Aorta (tissue), 5 donors: Measurements from ENCODE around the gene PEMT. TPM values are rescaled to one million over a fixed set of nuclear protein-coding genes. Genes with fewer than 3 reads are reported as not detected.

Source experiments
- ATAC-seq: fragments of 200-7000 bp; cut with Tn5 transposase; one replicate; pipeline ENCODE4 v1.9.1; 2022; ENCODE audit warnings: moderate library complexity; ENCODE audit not compliant: low FRiP score
- DNase-seq, 2 donors: peaks; one replicate each; pipeline ENCODE4 v3.0.0-alpha.2; 2020
- H3K27ac ChIP-seq, 2 donors: one replicate each; pipeline ENCODE4 v1.5.1; 2013; ENCODE audit warnings: low read length in 2 of 2, mild to moderate bottlenecking in 2 of 2, moderate library complexity in 2 of 2, control low read depth in 1 of 2, inconsistent platforms in 1 of 2, low read depth in 1 of 2
- H3K27me3 ChIP-seq, 2 donors: one replicate each; pipeline ENCODE4 v1.6.1; 2013; ENCODE audit warnings: control low read depth in 1 of 2, low read length in 1 of 2, mild to moderate bottlenecking in 1 of 2, moderate library complexity in 1 of 2; ENCODE audit not compliant: insufficient read depth in 2 of 2, control insufficient read depth in 1 of 2
- H3K36me3 ChIP-seq, 2 donors: one replicate each; pipeline ENCODE4 v1.6.1; 2013; ENCODE audit warnings: control low read depth in 1 of 2, low read length in 1 of 2, mild to moderate bottlenecking in 1 of 2; ENCODE audit not compliant: insufficient read depth in 2 of 2, control insufficient read depth in 1 of 2
- H3K4me1 ChIP-seq, 2 donors: one replicate each; pipeline ENCODE4 v1.6.1; 2013; ENCODE audit warnings: low read length in 2 of 2, control low read depth in 1 of 2, mild to moderate bottlenecking in 1 of 2, moderate library complexity in 1 of 2; ENCODE audit not compliant: insufficient read depth in 2 of 2, control insufficient read depth in 1 of 2
- H3K4me3 ChIP-seq, 2 donors: one replicate each; pipeline ENCODE4 v1.5.1; 2013; ENCODE audit warnings: low read length in 2 of 2, control low read depth in 1 of 2, mild to moderate bottlenecking in 1 of 2
- H3K9me3 ChIP-seq: one replicate; pipeline ENCODE4 v1.6.1; 2013; ENCODE audit warnings: mild to moderate bottlenecking, low read length; ENCODE audit not compliant: control insufficient read depth
- WGBS, 2 donors: extraction: QIAGEN DNeasy Blood & Tissue Kit; methylation state at CpG; one replicate each; pipeline ENCODE4 v1.1.7; 2013; 5-methylcytosine and 5-hydroxymethylcytosine counted together
- intact Hi-C, 2 donors: fragments of 100-400 bp; cut with DNase I; formaldehyde crosslinking; loops; one replicate each; pipeline versions ENCODE4 v1.14.2 to v1.15.0; 2022
- polyA plus RNA-seq, 2 donors: library from polyadenylated mRNA; stranded (reverse); fragments of 200-250 nt; gene quantifications; one replicate each; pipeline ENCODE4 v1.2.3, GENCODE V29; 2013
- total RNA-seq, 2 donors: library from RNA; stranded (reverse); fragmentation: NEBNext Ultra II Directional; extraction: Animal tissue kit (Norgen Biotek cat#: 25700); gene quantifications; one replicate each; pipeline ENCODE4 v1.2.1, GENCODE V29; 2021
- donor health status: healthy with polysubstance abuse.
- donor health status: Bipolar disorder and iron deficiency.
- donor health status: DM: no; HTN: no; CAD: no.
- donor health status: DM: no; HTN: no; CAD: no.
- donor health status: DM: yes; HTN: yes; CAD: no.

Gene PEMT
- total and polyA plus RNA-seq, 4 donors: 4.5 to 23.8 (median 16.5) TPM

GRCh38 chr17:17500999-17501605 is 90.4 kb downstream of the PEMT start:
- peak in 1 of 2 donors; percentile 48 for DNase-seq
- ATAC-seq: no peak
- Histone ChIP-seq H3K27ac (no peak overlapping the region), H3K4me1 (no peaks in the 10 kb centered on the region), H3K36me3 (no peaks in the 10 kb centered on the region), H3K9me3 (no peaks in the 10 kb centered on the region), H3K4me3 (no peak overlapping the region), H3K27me3 (no peaks in the 10 kb centered on the region)
- intact Hi-C loops: no loop called here
- 77 to 78% methylated on average over 14 of the region's 14 CpGs for WGBS, 2 donors

DNA sequence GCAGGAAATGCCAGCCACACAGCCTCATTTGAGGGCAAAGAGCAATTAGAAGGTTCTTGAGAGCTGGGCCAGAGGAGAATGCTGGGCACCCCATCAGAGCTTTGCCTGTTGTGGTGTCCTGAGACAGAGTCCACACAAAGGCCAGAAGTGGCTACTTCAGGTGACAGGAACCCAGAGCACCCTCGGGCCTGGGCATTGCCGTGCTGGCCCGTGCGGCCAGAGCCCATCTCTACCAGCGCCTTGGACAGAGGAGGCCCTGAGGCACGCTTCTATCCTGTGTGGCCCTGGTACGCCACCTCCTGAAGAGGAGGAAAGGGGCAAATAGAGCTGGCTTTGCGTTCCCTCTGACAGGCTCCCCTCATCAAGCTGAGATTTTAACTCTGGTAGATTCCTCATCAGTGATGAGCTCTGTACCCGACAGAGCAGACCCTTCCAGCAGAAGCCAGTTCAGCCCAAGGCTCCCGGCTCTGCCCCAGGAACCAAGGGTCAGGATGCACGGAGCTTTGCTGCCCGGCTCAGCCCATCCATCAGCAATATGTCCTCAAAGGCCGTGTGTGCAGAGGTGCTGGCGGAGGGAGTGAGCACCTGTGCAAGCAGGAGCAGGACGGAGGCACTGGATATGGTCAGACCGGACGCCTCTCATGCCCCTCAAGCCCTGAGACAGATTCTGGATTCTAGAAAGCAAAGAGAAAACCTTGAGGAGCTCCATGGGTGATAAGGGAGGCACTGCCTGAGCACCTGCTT is 91.9 kb downstream of the PEMT start:
- Histone ChIP-seq H3K27ac (no peak overlapping the region), H3K27me3 (no peaks in the 10 kb centered on the region), H3K9me3 (no peaks in the 10 kb centered on the region), H3K4me3 (no peak overlapping the region), H3K36me3 (no peaks in the 10 kb centered on the region), H3K4me1 (no peaks in the 10 kb centered on the region)
- WGBS, 2 donors: 88 to 91% methylated on average over 17 of the region's 17 CpGs
- no peak for ATAC-seq
- intact Hi-C loops: loop anchor here in 1 of 2 donors (5.0 kb wide), 2 partner anchors 93 to 142 kb away; partner anchors contain the start of gene PEMT
- peak; percentile 29 to 55 for DNase-seq

DNA sequence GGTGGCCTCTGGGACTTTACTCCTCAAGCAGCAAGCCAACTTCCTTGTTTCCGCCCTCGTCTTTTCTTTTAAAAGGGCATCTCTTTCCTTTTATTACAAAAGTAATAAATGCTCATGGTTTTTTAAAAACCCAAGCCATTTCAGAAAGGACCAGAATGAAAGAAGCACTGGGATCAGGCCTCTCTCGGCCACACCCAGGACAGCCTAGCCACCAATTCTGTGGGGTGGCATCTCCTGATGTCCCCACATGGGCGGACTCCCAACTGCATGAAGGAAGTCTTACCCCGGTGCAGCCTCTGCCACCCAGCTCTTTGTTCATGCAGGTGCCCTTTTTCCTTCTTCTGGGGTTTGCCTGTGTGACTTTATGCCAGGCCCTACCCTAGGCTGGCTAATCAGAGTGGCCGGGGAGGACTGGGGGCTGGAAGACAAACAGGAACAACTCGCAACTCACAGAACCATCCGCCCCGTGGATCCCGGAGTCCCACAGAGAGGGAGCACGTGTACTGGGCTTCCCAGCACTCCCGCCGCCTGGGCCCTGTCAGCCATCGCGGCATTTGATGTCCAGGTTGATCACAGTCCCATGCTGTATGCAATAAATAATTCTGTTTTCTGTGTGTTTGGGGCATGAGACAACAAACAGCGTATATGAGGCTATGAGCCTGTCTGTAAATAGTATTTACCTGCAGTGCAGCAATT is 92.8 kb downstream of the PEMT start:
- Histone ChIP-seq H3K4me3 (no peak overlapping the region), H3K27me3 (no peaks in the 10 kb centered on the region), H3K27ac (no peak overlapping the region), H3K36me3 (no peaks in the 10 kb centered on the region), H3K4me1 (no peaks in the 10 kb centered on the region), H3K9me3 (no peaks in the 10 kb centered on the region)
- ATAC-seq (no peak), DNase-seq (peak; percentile 34 to 72)
- intact Hi-C loops: loop anchor here in 1 of 2 donors (5.0 kb wide), 2 partner anchors 94 to 141 kb away; partner anchors contain the start of gene PEMT
- WGBS, 2 donors: 91 to 93% methylated on average over 16 of the region's 16 CpGs

DNA sequence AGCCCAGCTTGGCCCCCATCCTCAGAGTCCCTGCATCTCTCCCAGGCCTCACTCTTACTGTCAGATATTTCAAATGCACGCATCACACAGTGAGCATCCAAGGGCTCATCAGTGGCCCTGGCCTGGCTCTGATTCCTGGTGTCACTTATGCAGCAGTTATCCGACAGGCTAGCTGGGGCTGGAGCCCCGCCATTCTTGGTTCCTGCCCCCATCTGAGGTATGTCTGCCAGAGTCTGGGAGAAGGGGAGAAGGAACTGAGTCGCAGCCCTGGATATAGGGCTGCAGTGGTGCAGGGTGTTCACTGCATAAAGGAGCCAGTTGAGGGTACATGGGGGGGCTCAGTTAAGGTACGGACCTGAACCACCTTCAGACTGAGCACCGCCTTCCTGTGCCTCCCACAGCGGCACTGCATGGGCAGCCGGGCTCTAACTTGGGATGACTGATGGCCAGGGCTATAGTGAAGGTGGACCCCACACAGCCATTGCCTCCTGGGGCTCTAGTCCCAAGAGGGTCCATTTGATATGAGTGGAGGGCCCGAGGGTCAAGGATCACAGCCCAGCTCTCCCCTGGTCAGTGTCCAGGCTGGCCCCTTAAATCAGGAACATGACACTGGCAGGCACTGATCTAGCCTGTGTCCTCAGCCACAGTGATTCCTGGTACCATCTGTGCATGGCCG is 93.5 kb downstream of the PEMT start:
- DNase-seq (peak; percentile 39 to 64), ATAC-seq (no peak)
- intact Hi-C loops: loop anchor here (2.0 to 5.0 kb wide), 5 partner anchors 21 to 145 kb away; partner anchors contain the start of genes MED9 (in 1 of the 2) and PEMT (in 1 of the 2)
- H3K4me3 ChIP-seq: no peak overlapping the region
- WGBS, 2 donors: 96% methylated on average over 10 of the region's 10 CpGs
- no peaks in the 10 kb centered on the region for H3K27me3 ChIP-seq
- H3K36me3 ChIP-seq: no peaks in the 10 kb centered on the region
- no peaks in the 10 kb centered on the region for H3K9me3 ChIP-seq
- H3K4me1 ChIP-seq: no peaks in the 10 kb centered on the region
- no peak overlapping the region for H3K27ac ChIP-seq

DNA sequence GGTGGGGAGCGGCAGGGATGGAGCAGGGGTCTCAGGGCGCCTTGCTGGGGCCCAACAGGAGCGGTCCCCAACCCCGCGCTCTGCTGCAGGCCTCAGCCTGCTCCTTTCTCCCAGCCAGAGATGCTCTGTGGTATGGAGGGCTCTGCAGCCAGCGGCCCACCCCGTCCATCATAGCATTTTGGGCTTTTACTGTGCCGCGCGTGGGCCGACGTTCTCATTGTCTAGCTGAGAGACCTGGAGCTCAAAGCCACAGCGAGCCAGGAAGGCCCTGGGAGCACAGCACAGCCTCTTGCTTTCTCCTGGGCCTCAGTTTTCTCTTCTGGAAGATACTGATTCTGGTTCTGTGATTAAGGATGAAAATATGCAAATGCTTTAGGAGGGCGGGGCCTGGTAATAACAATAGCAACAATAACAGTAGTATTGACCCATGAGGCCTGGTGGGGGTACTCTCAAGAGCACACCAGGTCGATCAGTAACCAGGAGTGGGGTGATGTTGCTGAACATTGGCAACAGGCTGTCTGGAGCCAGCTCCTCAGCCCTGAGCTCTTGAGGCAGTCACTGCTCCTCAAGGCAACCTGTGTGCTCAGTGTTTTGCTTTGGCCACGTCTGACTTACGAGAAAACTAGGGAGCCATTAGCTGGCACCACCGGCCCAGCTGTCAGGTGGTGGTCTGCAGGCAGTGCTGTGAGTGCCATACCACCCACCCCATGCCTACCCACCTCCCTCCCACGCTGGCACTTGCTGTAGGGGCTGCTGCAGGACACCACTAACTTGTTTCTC is 94.3 kb downstream of the PEMT start:
- no peaks in the 10 kb centered on the region for H3K9me3 ChIP-seq
- H3K4me3 ChIP-seq: no peak overlapping the region
- H3K27ac ChIP-seq: no peak overlapping the region
- no peaks in the 10 kb centered on the region for H3K27me3 ChIP-seq
- intact Hi-C loops: loop anchor here (2.0 to 5.0 kb wide), 5 partner anchors 20 to 146 kb away; partner anchors contain the start of genes MED9 (in 1 of the 2) and PEMT (in 1 of the 2)
- H3K4me1 ChIP-seq: no peaks in the 10 kb centered on the region
- DNase-seq (peak in 1 of 2 donors; percentile 33), ATAC-seq (no peak)
- 40 to 41% methylated on average over 19 of the region's 19 CpGs for WGBS, 2 donors
- no peaks in the 10 kb centered on the region for H3K36me3 ChIP-seq

DNA sequence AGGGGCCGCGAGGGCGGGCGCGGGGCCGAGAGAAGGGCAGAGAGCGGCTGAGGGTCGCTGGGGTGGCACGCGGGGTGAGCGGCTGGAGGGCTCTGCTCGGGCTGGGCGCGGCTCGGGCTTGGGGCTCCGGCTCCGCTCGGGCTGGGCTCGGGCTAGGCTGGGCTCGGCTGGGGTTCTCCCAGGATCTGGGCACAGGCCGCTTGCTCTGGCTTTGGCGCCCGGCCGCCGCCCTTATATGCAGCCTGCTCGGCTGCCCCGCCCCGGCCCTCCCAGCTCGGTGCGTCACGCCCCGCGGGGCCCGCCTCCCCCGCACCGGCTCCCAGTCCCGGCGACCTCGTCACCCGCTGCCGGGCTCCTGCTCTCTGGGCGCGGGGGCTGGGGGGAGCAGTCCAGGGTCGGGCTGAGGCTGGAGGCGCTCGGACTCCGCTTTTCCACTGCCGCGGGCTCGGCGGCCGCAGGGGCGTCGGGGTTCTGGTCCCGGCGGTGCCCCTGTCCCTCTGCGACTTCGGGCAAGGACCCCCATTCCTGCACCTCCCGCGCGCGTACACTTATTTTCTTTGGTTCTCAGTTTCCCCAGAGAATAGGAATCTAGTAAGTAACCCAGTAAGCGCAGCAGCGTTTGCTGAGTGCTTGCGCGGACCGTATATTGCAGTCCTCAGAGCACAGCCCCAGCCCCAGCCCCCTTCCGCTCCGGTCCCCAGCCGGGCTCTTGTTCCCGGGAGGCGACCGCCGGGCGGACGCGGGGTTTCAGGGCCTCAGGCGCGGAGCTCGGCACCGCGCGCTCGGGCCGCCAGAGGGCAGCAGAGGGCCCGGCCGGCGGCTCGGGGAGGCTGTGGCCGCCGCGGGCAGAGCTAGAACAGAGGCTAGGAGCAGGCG is 95.1 kb downstream of the PEMT start, which contains the start of gene RASD1:
Gene RASD1 (minus strand): TSS at position 207 of the 876 bp plus-strand sequence. CDS start 214 bp downstream, outside the sequence.
- ATAC-seq (peak; percentile 95), DNase-seq (peak; percentile 93 to 96)
- no peaks in the 10 kb centered on the region for H3K27me3 ChIP-seq
- H3K36me3 ChIP-seq: peaks cover 0 to 3% of the 10 kb centered on the region in 2 donors
- 0 to 1% methylated on average over 70 to 93 of the region's 93 CpGs for WGBS, 2 donors
- peak within 1 kb of the TSS; percentile 45 to 58 for H3K4me3 ChIP-seq
- no peaks in the 10 kb centered on the region for H3K9me3 ChIP-seq
- no peaks in the 10 kb centered on the region for H3K4me1 ChIP-seq
- H3K27ac ChIP-seq: peak within 1 kb of the TSS in 1 of 2 donors; percentile 49
- intact Hi-C loops: loop anchor here (1.0 to 5.0 kb wide), 6 partner anchors 20 to 146 kb away; partner anchors contain the start of genes MED9 (in 1 of the 2) and PEMT (in 1 of the 2)

DNA sequence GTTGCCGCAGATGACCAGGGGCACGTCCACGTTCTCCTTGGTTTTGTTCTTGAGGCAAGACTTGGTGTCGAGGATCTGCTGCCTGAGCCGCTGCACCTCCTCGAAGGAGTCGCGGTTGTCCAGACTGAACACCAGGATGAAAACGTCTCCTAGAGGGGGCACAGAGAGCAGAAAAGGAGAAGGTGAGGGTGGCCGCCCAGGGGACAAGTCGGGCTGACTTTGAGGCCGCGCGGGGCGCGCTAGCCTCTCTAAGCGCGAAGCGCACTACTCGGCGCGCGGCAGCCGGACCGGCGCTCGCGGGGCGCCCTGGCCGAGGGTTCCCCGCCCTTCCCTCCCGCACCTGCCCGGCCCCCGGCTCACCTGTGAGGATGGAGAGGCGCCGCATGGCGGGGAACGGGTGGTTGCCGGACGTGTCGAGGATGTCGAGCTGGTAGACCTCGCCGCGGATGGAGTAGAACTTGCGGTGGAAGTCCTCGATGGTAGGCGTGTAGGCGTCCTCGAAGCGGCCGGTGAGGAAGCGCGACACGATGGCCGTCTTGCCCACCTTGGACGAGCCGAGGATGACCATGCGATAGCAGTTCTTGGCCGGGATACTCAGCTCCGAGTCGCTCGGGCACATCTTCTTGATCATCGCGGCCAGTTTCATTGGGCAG is 95.8 kb downstream of the PEMT start:
- peak; percentile 3 for ATAC-seq
- Histone ChIP-seq H3K4me3 (peak overlapping the region in 1 of 2 donors; percentile 6), H3K9me3 (no peaks in the 10 kb centered on the region), H3K36me3 (peaks cover 0 to 4% of the 10 kb centered on the region in 2 donors), H3K27me3 (no peaks in the 10 kb centered on the region), H3K27ac (no peak overlapping the region), H3K4me1 (no peaks in the 10 kb centered on the region)
- DNase-seq: peak in 1 of 2 donors; percentile 83
- WGBS, 2 donors: 1% methylated on average over 65 of the region's 65 CpGs
- intact Hi-C loops: loop anchor here (1.0 to 5.0 kb wide), 6 partner anchors 19 to 147 kb away; partner anchors contain the start of genes MED9 (in 1 of the 2) and PEMT (in 1 of the 2)
